ENCODE results near the gene TRUB2.

- TF ChIP-seq MAX (IDR thresholded peaks at IDR 0.05) (no peak), ZFX (IDR thresholded peaks at IDR 0.05) (no peak), CTCF (IDR thresholded peaks at IDR 0.05 in 2 of 3, conservative IDR thresholded peaks at IDR 0.05 in 1 of 3; ENCODE audit: borderline replicate concordance in 1 of 3, insufficient read depth in 1 of 3, low read depth in 2 of 3, low read length in 2 of 3) (no peak), JUND (IDR thresholded peaks at IDR 0.05) (no peak), POLR2A (IDR thresholded peaks at IDR 0.05; ENCODE audit: borderline replicate concordance, extremely low read depth, insufficient read depth, insufficient read length) (no peak), SRF (IDR thresholded peaks at IDR 0.05; ENCODE audit: low read depth) (no peak), ELF1 (IDR thresholded peaks at IDR 0.05; ENCODE audit: borderline replicate concordance, low read depth) (no peak)
Measured at GRCh38 chr9:128304971-128305288, 17.3 kb downstream of the TRUB2 start.

Measured in HCT116 (cell line).